ENCODE data around the gene HSPD1.
"Not testable (repeated sequence)": the region's sequence is repeated elsewhere in the genome, so short reads cannot be mapped to it uniquely, and the experiment has no call there.

HSPD1 gene

DNA sequence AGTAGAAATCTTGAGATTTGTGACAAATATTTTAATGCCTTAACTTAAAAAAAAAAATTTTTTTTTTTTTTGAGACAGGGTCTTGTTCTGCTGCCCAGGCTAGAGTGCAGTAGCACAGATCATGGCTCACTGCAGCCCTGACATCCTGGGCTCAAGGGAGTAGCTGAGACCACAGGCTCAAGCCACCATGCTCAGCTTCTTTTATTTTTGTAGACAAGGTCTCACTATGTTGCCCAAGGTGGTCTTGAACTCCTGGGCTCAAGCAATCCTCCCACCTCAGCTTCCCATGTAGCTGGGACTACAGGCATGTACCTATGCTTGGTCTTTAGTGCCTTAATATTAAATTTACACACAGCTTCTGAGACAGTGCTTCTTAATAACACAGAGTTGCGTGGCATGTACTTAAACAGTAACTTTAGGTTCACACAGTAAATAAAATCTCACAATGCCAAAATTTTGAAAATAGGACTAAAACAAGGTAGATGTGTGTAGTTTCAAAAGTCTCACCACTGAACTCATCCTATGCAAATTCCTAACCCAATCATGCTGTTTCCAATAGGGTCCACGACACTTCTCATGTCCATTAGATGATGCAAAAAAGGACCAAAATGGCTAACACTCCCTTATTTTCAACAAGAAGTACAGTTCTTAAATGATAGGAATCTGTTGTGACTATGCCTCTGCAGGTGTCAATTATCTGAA, 4.1 kb downstream of the HSPD1 start:
- no peak for DNase-seq

DNA sequence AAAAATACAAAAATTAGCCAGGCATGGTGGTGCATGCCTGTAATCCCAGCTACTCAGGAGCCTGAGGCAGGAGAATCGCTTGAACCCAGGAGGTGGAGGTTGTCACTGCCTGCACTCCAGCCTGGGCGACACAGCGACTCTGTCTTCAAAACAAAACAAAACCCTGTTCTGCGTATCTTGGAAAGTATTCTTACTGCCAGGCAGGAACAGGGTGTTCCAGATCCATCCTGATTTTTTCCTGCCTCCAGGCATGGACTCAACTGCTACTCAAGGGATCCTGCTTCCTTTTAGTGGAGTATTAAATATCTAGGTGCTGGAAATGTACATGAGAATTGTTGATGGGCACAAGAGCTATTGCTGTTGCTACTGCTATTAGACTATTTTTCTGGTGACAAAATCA, 12.3 kb downstream of the HSPD1 start:
- DNase-seq, result no peak

DNA sequence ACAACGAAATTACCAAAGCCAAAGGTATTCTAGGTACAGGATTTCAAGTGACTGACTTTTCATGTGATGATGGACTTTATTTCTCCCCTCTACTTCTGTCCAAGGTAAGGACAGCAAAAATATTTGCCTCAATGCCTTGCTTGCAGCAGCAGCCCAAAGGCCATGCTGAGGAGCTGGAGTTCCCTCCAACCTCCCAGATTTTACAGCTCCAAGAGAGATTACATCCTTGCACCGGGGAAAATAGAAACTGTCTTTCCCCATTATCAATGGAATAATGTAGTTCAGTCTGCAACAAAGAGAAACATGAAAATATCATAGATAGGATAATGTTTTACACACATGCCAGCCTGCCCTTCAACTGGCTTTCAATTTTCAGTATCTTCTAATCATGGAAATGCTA, 13.5 kb downstream of the HSPD1 start:
- no peak for DNase-seq

DNA sequence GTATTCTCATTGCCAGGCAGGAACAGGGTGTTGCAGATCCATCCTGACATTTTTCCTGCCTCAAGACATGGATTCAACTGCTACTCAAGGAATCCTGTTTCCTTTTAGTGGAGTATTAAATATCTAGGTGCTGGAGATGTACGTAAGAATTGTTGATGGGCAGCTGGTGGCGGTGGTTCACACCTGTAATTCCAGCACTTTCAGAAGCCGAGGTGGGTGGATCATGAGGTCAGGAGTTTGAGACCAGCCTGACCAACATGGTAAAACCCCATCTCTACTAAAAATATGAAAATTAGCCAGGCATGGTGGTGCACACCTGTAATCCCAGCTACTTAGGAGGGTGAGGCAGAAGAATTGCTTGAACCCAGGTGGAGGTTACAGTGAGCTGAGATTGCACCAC, 15.4 kb downstream of the HSPD1 start:
- not testable (repeated sequence) for DNase-seq

DNA sequence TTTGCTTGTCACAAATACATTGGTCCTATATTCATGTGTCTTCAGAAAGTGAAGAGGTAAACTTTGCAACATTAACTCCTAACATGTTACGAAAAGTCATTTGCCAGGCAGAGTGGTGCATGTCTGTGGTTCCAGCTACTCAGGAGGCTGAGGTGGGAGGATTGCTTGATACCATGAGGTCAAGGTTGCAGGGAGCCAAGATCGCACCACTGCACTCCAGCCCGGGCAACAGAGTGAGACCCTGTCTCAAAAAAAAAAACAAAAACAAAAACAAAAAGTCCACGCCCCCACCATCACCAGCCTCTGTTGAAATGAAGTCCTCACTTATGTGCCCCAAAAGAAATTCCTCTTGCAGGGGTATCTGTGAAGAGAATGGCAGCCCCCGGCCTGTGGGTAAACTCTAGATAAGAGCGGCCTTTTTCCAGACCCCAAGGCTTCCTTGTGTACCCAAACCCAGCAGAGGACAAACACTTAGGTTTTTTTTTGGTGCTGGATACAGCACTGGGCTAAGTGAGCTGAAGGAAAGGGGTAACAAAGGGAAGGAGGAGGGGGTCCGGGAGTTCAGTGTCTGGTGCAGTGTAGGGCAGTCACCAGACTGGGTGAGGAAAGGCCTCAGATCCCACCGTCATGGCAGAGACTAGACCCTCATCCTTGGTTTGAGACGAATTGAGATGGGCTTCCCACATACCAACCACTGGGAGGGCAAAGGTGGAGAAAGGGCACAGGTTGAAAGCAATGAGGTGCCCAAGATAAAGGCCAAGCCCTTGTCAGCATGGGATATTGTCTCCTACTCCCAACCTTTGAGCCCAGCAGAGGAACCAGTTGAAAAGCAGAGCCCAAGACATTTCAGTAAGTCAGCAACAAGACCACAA, 19.2 kb downstream of the HSPD1 start:
- DNase-seq, result no peak

DNA sequence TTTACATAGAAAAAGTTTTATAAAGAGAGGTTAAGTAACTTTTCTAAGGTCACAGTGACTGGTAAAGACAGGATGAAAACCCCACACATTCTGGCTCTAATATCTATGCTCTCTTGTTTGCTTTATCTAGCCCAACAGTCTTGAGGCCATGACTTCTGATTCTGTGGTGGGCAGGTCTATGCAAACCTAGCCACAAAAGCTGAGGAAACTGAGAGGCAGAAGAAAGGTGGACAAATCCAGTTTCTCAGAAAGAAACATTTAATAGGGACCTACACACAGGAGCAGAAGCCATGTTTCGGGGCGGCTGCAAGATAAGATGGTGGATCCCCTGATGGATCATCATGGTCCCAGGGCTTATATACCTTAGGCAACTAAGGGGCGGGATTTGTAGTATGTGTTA, 21.8 kb downstream of the HSPD1 start:
- no peak for DNase-seq

DNA sequence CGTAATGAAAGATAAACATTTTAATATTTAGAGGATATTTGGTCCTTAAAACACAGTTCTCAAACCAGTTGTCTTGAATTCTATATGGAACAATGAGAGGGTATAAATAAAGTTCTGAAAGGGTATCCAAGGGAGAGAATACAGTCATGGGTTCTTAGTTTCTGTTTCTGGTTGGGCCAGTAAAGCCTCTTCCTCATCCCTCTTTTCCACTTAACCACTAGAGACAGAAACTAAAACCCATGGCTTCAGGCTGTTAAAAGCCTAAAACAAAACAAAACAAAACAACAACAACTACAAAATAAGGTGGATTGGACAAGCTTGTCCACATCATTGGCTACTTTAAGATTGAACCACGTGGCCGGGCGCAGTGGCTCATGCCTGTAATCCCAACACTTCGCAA, 27.5 kb downstream of the HSPD1 start:
- DNase-seq, result no peak

DNA sequence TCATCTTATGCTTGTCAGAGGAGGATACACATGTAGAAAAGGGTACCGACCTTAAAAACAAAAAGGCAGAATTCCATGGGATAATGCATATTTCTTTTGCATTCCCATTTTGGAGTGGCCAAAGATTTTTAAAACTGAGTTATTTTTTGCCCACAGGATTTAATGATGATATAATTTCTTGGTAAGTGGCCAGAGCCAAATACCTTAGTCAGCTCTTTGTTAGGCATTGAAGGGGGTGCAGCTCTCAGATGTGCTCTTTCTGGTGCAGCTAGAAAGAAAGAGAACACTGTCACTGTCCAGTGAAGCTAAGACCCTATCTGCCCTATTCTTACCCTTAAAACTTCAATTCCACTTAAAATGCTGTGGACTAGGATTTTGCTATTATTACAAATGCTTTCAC, 35.5 kb downstream of the HSPD1 start:
- DNase-seq, result no peak

DNA sequence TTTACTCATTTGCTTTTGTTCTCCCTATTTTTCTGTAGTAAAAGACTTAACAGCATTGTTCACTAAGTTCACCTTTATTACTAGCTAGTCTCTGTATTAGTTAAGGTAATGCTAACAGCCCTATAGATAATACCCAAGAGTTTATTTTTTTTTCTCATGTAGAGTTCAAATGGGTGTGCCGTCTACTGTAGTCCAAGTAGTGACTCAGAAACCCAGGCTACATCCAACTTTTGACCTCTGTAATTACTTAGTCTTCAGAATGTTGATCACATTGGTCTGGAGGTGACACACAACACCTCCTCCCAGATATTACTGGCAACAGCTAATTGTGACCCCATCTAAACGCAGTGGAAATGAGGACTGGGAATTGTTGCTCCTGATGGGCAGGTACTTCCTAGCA, 38.6 kb downstream of the HSPD1 start:
- no peak for DNase-seq

DNA sequence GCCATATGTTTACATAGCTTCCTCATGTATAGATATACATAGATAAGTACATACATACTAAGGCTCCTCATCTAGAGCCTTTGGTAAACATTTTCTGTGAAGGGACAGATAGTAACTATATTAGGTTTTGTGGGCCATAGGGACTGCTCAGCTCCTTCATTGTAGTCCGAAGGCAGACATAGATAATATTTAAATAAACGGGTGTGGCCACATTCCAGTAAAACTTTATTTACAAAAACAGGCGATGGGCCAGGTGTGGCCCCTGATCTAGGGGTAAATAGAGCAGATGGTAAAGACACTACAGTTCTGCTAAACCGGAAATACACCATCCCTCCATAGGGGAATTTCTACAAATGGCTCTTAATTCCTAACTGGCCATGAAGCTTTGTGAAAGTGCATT, 39.0 kb downstream of the HSPD1 start:
- DNase-seq, result no peak

DNA sequence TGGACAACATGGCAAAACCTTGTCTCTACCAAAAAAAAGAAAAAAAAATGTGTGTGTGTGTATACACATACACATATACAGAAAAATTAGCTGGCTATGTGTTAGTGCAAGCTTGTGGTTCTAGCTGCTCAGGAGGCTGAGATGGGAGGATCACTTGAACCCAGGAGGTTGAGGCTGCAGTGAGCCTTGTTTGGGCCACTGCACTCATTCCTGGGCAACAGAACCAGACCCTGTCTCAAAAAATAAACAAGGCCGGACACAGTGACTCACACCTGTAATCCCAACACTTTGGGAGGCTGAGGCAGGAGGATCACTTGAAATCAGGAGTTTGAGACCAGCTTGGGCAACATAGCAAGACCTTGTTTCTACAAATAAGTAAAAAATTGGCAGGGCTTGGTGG, 44.2 kb downstream of the HSPD1 start:
- DNase-seq, result no peak

DNA sequence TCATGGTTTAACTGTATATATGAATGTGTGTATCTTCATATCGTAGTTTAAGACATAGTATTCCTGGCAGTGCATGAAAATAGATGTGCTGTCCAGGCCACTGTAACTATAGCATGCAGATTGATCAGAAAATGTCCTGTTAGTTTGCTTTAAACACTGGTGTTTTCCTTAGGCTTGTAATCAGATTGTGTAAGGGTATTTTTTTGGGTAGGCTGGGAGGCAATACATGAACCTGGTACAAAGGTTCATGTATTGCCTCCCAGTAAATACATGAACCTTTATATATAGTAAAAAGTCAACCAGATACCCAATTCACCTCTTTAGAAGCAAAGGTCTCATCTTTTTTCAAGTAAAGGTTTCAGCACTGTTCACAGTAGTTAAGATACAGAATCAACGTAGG, 44.7 kb downstream of the HSPD1 start:
- DNase-seq, result no peak

DNA sequence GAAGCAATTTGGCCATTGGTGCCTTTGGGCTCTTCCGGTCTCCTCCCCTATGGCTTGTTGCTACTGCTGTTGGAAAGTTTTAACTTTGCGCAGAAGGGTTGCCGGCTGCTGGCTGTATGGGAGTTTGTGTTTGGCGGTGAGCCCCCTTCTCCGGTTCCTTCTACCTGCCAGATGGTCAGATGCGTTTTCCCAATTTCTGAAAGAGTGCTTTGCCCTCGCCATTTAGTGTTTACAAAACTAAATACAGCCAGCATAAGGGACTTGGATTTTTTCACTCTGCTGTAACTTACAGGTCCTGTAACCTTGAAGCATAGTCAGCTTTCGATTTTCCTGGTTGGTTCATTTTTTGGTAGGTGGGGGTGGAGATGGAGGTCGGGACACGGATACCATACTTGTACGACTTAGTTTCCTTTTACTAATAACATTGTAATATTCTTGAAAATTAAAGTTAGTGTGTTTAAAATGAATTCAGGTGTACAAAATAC, 45.7 kb downstream of the HSPD1 start:
- DNase-seq, result no peak

DNA sequence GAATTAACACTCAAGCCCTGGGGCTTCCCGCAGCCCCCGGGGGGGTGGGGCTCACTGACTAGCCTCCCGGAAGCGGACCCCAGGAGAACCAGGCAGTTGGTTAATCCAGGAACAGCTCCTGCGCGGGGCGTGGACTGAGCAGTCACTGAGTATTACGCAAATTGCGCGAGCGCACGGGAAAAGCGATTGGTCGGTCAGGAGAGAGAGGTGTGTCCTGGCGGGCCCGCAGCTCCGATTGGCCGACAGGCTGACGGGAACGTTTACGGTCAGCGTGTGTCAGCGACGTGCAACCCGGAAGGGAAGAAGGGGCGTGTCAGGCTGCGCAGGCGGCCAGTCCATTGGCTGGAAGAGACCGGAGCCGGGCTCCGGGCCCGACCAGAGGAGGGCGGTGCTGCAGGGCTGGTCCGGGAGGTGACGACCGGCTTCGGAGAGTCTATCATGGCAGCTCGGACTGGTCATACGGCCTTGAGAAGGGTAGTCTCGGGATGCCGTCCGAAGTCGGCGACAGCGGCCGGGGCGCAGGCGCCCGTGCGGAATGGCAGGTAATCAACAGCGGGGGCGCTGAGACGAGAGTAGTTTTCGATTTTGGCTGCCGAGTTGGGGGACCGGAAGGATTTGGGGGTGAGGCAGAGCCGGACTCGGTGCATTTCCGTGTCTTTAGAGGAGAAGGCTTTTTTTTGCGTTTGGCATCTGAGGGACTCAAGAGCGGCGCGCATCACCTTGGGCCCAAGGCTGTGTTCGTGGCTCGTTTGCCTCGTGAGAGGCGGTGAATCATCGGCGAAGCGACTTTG, 46.3 kb downstream of the HSPD1 start, which contains the start of gene COQ10B:
COQ10B (plus strand) TSS at position 430 of the 791 bp plus-strand sequence; CDS start at position 439, 9 bp downstream.
- DNase-seq, result peak; percentile 99

DNA sequence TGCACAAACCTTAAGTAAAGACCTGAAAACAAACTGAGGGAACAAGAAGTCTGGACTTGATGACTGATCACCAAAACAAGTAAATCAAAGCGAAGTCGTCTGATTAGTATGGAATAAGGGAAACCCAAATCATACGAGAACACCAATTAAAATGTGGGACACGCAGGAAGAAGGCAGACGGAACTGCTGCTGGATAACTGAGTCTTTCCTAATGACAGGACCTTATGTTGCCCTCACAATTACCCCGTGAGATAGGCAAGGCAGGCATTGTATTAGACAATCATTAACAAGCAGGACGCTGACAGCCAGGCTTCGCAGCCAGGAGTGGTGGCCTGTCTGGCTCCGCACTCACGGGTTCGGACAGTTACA, 46.9 kb downstream of the HSPD1 start:
- no peak for DNase-seq

DNA sequence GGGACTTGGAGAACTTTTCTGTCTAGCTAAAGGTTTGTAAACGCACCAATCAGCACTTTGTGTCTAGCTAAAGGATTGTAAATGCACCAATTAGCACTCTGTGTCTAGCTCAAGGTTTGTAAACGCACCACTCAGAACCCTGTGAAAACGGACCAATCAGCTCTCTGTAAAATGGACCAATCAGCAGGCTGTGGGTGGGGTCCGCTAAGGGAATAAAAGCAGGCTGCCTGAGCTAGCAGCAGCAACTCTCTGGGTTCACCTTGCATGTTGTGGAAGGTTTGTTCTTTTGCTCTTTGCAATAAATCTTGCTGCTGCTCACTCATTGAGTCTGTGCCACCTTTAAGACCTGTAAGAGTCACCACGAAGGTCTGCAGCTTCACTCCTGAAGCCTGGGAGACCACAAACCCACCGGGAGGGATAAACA, 48.7 kb downstream of the HSPD1 start:
- DNase-seq, result not testable (repeated sequence)

DNA sequence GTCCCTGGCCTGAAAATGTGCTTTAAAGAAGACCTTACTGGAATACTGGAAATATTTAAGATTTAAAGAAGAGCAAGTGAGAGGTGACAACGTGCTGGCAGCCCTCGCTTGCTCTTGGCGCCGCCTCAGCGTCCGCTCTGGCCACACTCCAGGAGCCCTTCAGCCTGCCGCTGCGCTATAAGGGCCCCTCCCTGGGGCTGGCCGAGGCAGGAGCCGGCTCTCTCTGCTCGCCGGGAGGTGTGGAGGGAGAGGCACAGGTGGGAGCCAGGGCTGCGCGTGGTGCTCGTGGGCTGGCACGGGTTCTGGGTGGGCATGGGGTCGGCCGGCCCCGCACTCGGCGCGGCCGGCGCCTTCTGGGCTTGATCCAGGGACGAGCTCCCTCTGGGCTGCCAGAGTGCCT, 49.2 kb downstream of the HSPD1 start:
- no peak for DNase-seq

DNA sequence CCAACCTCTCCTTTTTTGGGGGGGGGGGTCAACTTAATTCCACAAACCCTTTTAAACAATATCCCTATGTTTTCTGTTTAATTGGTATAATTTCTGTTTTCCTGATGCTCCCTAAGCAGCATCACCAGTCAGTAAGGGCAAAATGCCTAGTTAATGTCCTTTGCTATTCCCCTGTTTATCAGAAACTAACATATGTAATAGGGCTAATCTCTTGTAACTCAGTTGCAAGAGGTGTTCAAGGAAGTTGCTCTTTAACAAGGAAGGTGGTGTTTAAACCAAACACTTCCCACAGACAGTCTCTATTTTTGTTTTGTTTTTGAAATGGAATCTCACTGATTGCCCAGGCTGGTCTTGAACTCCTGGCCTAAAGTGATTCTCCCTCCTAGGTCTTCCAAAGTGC, 52.8 kb downstream of the HSPD1 start:
- DNase-seq, result no peak

DNA sequence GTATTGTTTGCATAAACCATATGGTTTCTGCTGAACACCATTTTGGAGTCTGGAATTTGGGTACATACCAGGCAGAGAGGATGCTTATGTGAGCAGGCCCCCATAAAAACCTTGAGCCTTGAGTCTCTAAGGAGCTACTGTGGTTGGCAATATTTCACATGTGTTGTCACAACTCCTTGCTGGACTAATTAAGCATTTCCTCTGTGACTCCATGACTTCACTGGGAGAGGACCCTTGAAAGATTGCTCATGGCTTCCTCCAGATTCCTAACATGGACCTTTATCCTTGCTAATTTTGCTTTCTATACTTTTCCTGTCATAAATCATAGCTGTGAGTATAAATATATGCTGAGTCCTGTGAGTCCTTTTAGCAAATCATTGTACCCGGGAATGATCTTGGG, 53.9 kb downstream of the HSPD1 start:
- DNase-seq, result no peak

DNA sequence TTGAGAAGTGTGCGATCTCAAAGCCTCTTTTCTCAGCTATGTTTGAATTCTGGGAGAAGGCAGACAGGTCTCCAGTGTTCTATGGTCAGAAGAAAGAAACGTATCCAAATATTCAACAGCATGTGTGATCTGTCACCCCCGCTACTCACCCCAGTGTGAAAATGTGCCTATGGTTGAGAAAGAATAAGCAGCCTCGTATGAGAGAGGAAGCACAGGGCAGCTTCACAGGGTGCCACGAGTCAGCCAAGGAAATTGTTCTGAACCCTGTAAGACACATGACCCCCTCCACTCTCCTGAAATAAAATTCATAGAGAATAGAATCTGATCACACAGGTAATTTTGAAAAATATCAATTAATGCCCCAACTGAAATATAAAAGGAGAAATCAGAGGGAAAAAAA, 56.8 kb downstream of the HSPD1 start:
- no peak for DNase-seq

DNA sequence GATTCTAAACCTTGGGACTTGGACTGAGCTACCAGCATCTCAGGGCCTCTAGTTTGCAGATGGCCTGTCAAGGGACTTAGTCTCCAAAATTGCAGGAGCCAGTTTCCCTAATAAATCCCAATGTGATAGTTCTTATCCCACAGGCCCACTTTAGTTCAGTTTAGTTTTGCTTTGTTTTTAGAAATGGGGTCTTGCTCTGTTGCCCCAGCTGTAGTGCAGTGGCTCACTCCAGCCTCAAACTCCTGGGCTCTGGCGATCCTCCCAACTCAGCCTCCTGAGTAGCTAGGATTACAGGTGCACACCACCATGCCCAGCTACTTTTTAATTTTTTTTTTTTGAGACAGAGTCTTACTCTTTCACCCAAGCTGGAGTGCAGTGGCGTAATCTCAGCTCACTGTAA, 62.3 kb downstream of the HSPD1 start:
- DNase-seq, result no peak
